BJ (cell line): ENCODE data around the gene PHYHIPL. TPM values are rescaled to one million over a fixed set of nuclear protein-coding genes. Genes with fewer than 3 reads are reported as not detected.

Experiments
- CTCF ChIA-PET: fragments of 350-600 bp; formaldehyde crosslinking; extraction: SDS; loops from one replicate; lab custom pipeline; 2021; ENCODE audit warnings: antibody characterized with exemption, inconsistent platforms; lab: Yijun Ruan, JAX
- POLR2A ChIA-PET: fragments of 300-600 bp; sonication (Branson Sonifier 250); formaldehyde crosslinking; extraction: SDS; loops from one replicate; lab custom pipeline; 2021; ENCODE audit warnings: antibody characterized with exemption; lab: Charles Lee
- DNase-seq: peaks from one replicate; pipeline ENCODE4 v3.0.0-alpha.2; 2011; ENCODE audit warnings: low read depth
- H3K27me3 ChIP-seq: 2 replicates; pipeline ENCODE4 v1.6.0; 2011; ENCODE audit warnings: low read length; ENCODE audit not compliant: control insufficient read depth, insufficient read depth
- H3K36me3 ChIP-seq: 2 replicates; pipeline ENCODE4 v1.5.1; 2011; ENCODE audit warnings: low read length; ENCODE audit not compliant: control insufficient read depth, insufficient read depth
- H3K4me3 ChIP-seq: 2 replicates; pipeline ENCODE4 v1.5.1; 2011; ENCODE audit warnings: low read depth, mild to moderate bottlenecking, control low read depth, low read length
- CTCF ChIP-seq: IDR thresholded peaks from 2 replicates; pipeline ENCODE4 v1.5.1; 2011; ENCODE audit warnings: low read depth, mild to moderate bottlenecking, control low read depth, inconsistent platforms, low read length, moderate library complexity; ENCODE audit not compliant: insufficient read depth
- polyA plus RNA-seq: library from polyadenylated mRNA; depleted of rRNA; stranded (reverse); fragments of >200 nt; gene quantifications from 2 replicates; pipeline ENCODE4 v1.2.3, GENCODE V29; 2011

Gene PHYHIPL
- polyA plus RNA-seq, 1 experiment = not detected

DNA sequence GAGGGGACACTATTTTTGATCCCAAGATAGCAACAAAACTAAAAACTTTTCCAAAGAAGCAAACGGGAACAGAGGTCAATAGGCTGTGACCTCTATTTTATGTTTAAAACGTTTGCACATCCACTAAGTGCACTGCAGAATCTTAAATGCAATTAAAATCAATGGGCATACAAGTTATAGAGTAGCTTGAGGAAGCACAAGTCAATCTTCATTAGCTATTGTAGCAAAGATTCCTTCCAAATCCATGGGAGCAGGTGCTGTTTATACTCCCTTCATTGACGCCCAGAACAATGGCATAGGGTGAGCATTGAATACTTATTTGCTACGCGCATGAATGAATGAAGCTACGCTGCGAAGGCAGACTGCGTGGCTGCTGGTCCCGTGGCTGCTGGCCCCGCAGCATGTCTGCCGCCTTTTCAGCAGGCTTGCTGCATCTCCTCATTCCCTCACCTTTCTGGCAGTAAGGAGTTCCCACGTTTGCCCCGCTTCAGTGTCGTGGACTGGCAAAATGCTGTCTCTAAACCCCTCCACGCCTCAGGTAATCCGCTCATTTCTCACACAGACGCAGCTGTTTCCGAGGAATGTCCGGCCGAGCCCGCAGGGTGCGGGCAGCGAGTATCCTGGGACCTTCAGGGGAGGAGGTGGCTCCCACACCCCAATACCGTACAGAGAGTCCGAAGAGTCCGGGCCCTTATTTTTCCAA lies 754 bp upstream of the PHYHIPL start:
- Histone ChIP-seq H3K4me3 (no peak overlapping the region), H3K36me3 (no peaks in the 10 kb centered on the region), H3K27me3 (peaks cover 14% of the 10 kb centered on the region)
- no peak for DNase-seq
- TF ChIP-seq CTCF = no peak
- CTCF ChIA-PET = no interaction called here
- POLR2A ChIA-PET = no interaction called here

DNA sequence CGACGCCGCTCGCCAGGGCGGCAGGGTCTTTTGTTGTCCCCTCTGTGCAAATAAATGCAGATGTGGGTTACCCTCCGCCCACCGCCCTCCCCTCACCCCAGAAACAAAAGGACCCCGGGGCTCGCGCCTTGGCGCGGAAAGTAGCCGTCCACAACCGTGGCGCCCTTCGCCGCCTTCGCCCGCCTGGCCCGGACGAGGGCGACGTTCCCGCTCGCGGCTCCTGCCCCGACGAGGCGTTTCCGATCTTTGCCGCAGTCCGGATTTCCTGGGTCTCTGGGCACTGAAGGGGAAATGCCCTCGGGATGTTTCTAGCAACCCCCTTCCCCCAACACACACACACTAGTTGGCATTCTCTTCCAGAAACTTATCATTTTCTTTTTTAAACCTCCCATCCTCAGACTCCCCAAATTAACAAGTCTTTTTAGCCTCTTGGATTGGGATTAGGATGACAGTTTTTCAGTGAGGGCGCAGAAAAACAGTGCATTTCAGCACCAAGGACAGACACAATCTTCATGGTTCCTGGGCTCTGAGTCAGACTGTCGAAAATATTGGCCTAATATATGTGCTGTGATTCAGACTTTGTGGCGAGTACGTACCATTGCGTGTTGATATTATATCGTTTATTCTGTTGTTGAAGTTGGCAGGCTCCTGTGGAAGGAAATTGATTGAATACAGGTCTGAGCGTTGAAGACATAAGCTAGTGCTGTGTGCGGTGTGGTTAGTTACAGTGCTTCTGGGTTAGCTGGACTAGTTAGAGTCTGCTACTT lies 771 bp downstream of the PHYHIPL start:
- Histone ChIP-seq H3K4me3 (no peak overlapping the region), H3K27me3 (peaks cover 14% of the 10 kb centered on the region), H3K36me3 (no peaks in the 10 kb centered on the region)
- TF ChIP-seq CTCF = no peak
- CTCF ChIA-PET = no interaction called here
- peak; percentile 17 for DNase-seq
- POLR2A ChIA-PET = interaction anchor here (0.6 kb wide), 1 partner anchor 218 kb away, joined by 3 read pairs; no protein-coding TSS in a partner anchor

DNA sequence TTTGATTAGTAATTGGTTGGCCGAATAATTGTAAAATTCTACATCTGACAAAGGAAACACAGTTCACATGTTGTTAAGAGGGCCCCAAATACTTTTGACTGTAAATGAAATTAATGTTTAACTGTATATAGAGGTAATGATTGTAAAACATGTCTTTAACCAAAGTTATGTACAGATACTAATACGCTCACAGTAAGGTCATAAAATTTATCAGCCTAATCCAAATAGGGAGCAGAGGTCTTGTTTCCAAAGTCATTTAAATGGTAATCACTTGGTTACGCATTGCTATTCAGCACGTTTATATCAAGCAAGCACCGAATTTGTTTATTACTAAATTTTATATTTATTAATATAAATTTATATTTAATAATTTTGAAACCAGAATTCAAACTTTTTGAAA lies 1.4 kb downstream of the PHYHIPL start:
- CTCF ChIA-PET = interaction anchor here (1.0 kb wide), 1 partner anchor 396 kb away, joined by 4 read pairs; no protein-coding TSS in a partner anchor
- H3K36me3 ChIP-seq = no peaks in the 10 kb centered on the region

DNA sequence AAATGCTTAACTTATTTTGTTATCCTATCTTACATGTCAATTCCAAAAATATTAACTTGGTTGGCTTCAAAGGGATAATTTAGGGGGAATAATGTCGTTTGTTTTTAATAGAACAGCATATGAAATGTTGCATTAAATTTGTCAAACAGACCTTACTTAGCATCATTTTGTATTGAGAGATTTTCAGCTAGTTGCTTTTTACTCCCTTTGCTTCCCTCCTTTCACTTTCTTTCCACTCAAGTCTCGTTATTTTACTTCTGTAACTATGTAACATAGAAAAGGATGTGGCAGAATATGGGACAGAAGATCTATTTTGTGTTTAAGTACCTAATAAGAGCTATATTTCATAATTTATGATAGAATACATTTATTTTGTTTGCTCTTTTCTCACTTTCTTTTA lies 2.6 kb downstream of the PHYHIPL start:
- ChIA-PET CTCF (interaction anchor here (1.0 kb wide), 2 partner anchors 398 to 765 kb away, joined by 3 to 4 read pairs; no protein-coding TSS in a partner anchor), POLR2A (no interaction called here)
- Histone ChIP-seq H3K36me3 (no peaks in the 10 kb centered on the region), H3K27me3 (peaks cover 12% of the 10 kb centered on the region), H3K4me3 (no peak overlapping the region)
- no peak for TF ChIP-seq CTCF
- DNase-seq = no peak

More for the DNA sequence above, 1.4 kb downstream of the PHYHIPL start:
- Histone ChIP-seq H3K27me3 (peaks cover 14% of the 10 kb centered on the region), H3K4me3 (no peak overlapping the region)
- no peak for TF ChIP-seq CTCF
- no peak for DNase-seq
- POLR2A ChIA-PET = interaction anchor here (0.6 kb wide), 1 partner anchor 219 kb away, joined by 3 read pairs; no protein-coding TSS in a partner anchor

GRCh38 chr10:59180689-59181270 lies 4.3 kb downstream of the PHYHIPL start:
- DNase-seq = no peak
- CTCF ChIA-PET = interaction anchor here (1.0 kb wide), 1 partner anchor 229 kb away, joined by 3 read pairs; no protein-coding TSS in a partner anchor

More at GRCh38 chr10:59180689-59181270, 4.3 kb downstream of the PHYHIPL start:
- no peak overlapping the region for H3K4me3 ChIP-seq
- no peak for TF ChIP-seq CTCF
- H3K36me3 ChIP-seq = no peaks in the 10 kb centered on the region
- POLR2A ChIA-PET = no interaction called here
- peaks cover 10% of the 10 kb centered on the region for H3K27me3 ChIP-seq
